GM12875 (cell line): ENCODE measurements around the gene LRRC4B.
"Not testable (repeated sequence)": the region's sequence is repeated elsewhere in the genome, so short reads cannot be mapped to it uniquely, and the experiment has no call there.

ENCODE experiments used
- H3K4me3 ChIP-seq: one replicate; pipeline ENCODE4 v1.5.1; 2011; ENCODE audit warnings: low read depth, low read length, control low read depth
- TF ChIP-seq, protein P1 (sequence below): IDR thresholded peaks from 2 replicates; pipeline ENCODE4 v1.5.1; 2011; ENCODE audit warnings: low read depth, mild to moderate bottlenecking, control low read depth, inconsistent platforms, low read length, moderate library complexity, borderline replicate concordance; ENCODE audit not compliant: insufficient read depth

LRRC4B gene

DNA sequence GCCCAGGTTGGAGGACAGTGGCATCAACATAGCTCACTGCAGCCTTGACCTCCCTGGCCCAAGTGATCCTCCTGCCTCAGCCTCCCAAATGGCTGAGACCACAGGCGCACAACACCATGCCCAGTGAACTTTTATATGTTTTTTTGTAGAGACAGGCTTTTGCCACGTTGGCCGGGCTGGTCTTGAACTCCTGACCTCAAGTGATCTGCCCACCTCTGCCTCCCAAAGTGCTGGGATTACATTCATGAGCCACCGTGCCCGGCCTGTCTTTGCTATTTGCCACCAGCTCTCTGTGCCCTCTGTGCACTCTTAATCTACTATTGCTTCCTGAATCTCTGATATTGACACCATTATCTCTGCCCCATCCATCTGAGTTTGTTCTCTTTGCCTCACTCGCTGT lies 34.3 kb upstream of the LRRC4B start:
- H3K4me3 ChIP-seq = no peak overlapping the region
- TF ChIP-seq, protein P1, sequence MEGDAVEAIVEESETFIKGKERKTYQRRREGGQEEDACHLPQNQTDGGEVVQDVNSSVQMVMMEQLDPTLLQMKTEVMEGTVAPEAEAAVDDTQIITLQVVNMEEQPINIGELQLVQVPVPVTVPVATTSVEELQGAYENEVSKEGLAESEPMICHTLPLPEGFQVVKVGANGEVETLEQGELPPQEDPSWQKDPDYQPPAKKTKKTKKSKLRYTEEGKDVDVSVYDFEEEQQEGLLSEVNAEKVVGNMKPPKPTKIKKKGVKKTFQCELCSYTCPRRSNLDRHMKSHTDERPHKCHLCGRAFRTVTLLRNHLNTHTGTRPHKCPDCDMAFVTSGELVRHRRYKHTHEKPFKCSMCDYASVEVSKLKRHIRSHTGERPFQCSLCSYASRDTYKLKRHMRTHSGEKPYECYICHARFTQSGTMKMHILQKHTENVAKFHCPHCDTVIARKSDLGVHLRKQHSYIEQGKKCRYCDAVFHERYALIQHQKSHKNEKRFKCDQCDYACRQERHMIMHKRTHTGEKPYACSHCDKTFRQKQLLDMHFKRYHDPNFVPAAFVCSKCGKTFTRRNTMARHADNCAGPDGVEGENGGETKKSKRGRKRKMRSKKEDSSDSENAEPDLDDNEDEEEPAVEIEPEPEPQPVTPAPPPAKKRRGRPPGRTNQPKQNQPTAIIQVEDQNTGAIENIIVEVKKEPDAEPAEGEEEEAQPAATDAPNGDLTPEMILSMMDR = no peak

DNA sequence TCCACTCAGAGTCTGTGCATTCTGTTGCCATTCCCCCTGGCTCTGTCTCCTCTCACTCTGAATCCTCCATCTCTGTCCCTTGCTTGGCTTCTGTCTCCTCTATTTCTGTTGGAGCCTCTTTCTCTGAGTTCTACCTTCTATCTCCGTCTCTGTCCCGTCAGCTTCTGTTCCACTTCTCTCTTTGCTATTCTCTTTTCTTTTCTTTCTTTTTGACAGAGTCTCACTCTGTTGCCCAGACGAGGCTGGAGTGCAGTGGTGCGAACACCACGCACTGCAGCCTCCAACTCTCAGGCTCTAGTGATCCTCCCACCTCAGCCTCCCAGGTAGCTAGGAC lies 33.8 kb upstream of the LRRC4B start:
- TF ChIP-seq, protein P1 = no peak
- H3K4me3 ChIP-seq = no peak overlapping the region

DNA sequence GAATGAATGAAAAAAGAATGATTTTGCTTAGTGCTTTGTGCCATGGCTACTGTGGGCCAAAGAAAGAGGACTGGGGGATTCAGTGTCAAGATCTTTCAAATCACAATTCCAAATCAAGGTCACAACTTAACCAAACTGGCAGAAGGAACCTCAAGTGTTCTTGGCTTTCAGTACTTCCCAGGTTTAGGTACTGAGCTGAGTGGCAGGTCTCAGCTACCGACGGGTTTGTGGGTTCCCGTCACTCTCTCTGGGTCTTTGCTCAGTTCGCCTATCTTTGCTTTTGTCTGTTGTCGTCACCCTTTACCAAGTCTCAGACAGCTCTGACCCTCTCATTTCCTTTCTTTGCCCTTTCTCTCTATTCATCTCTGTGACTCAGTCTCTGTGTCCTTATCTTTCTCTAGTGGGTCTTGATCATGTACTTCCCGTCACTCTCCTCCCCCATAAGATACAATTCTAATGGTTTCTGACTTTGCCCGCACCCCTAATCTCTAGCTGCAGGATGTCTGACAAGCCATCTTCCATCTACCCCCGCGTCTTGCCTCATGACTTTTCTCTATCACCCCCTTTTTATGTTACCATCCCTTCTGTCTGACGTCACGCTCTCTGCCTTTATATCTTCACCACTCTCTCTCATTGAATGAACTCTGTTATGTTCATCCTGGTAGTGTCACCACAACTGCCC lies 33.3 kb upstream of the LRRC4B start:
- TF ChIP-seq, protein P1 = no peak
- no peak overlapping the region for H3K4me3 ChIP-seq

DNA sequence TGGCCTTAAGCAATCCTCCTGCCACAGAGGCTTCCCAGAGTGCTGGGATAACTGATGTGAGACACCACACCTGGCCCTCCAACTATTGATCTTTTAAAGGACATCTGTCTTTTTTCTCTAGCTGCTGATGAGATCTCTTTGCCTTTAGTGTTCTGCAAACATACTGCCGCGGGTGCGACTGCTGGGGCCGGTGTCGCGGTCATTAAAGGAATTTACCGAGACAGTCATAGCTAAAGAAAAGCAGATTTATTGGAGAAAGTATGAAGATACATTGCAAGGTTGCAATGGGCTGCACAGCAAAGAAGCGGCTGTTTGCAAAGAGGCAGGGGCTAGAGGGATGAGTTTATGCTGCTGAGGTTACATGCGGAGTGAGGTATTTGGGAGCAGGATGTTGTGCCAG lies 31.2 kb upstream of the LRRC4B start:
- no peak overlapping the region for H3K4me3 ChIP-seq
- TF ChIP-seq, protein P1 = no peak

DNA sequence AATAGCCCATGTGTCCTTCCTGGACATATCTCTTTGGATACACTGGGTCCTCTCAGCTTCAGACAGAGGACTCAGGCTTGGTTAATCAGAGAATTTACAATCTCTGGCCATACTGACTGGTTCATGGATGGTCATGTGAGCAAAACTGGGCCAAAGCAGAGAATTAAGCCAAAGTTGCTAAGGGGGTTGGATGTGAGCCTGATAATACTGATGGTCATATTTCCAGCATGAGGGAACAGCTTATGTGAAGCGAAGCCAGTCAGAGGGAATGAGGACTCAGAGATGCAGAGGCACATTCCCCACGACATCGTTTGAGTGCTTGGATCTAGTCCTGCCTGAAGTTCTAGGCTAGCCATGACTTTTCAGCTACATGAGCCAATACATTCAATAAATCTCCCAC lies 22.0 kb upstream of the LRRC4B start:
- no peak overlapping the region for H3K4me3 ChIP-seq
- TF ChIP-seq, protein P1 = no peak

DNA sequence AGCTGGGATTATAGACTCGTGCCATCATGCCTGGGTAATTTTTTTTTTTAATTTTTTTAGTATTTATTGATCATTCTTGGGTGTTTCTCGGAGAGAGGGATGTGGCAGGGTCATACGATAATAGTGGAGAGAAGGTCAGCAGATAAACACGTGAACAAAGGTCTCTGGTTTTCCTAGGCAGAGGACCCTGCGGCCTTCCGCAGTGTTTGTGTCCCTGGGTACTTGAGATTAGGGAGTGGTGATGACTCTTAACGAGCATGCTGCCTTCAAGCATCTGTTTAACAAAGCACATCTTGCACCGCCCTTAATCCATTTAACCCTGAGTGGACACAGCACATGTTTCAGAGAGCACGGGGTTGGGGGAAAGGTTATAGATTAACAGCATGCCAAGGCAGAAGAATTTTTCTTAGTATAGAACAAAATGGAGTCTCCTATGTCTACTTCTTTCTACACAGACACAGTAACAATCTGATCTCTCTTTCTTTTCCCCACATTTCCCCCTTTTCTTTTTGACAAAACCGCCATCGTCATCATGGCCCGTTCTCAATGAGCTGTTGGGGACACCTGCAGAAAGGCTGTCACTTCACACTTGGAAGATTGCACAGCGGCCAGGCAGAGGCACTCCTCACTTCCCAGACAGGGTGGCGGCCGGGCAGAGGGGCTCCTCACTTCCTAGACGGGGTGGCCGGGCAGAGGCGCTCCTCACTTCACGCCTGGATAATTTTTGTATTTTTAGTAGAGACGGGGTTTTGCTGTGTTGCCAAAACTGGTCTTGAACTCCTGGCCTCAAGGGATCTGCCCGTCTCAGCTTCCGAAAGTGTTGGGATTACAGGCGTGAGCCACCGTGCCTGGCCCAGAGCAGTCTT lies 13.8 kb upstream of the LRRC4B start:
- not testable (repeated sequence) for H3K4me3 ChIP-seq

DNA sequence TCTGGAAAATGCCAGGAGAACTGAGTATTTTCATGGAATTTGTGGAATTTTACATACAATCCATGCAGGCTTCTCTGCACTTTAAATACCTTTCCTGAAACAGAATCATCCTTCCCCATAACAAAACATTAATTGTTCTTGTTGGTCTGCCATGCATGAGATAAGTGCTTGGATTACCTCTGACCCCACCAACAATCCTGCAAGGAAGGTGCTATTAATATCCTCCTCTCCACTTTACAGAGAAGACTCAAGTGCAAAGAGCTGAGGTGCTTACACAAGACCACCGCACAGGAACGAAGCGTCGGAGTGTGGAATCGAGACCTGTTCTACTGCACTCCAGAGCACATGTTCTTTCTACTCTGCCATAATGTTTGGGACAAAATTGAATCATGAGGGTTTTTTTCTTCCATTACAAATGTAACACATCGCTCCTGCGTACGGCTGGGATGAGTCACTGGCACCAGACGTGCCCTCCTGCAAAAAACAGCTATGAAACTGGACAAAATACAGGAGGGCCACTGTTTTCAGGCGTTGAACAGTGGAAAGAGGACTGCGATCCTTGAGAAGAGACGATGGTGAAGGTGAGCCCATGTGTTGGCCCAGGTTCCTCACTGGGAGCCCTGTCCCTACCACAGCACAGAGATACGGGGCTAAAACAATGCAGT lies 12.9 kb upstream of the LRRC4B start:
- no peak overlapping the region for H3K4me3 ChIP-seq
- TF ChIP-seq, protein P1 = no peak
